ENCODE data around the gene SUSD6.
A peak's percentile ranks its signal among the peaks of the same experiment; 100 is the strongest.

Gene SUSD6

DNA sequence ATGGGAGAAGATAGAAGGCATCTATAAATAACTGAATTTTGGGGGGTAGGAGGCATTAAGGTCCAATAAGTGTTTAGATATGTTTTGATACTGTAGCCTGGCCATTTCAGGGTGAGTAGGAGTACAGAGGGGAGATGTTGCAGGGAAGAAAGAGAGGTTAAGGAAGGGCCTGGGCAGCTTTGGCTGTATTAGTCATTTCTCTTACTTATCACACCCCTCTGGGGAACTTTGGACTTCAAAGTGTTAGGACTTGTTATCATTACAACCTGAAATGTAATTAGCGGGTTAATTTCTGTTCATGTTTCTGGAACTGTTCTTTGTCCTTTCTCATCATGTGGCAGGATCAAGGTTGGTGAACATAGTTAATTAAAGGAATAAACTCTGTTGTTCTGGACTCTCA, 40.3 kb downstream of the SUSD6 start:
- Histone ChIP-seq H3K36me3 (replicated peaks; ENCODE audit: low read depth, low read length) (no peaks in the 10 kb centered on the region), H3K27ac (ENCODE audit: low read length) (no peak overlapping the region), H3K79me2 (ENCODE audit: low read length) (peaks cover 78% of the 10 kb centered on the region), H3K9ac (ENCODE audit: low read length) (no peak overlapping the region), H4K20me1 (ENCODE audit: insufficient read depth, low read length) (peaks cover 17% of the 10 kb centered on the region), H3K9me3 (ENCODE audit: insufficient read depth, low read length) (no peaks in the 10 kb centered on the region), H3K4me2 (ENCODE audit: low read length) (no peak overlapping the region), H3K4me3 (ENCODE audit: low read length) (no peak overlapping the region), H2AFZ (ENCODE audit: low read depth, low read length) (no peak overlapping the region), H3K4me1 (ENCODE audit: low read length) (peaks cover 37% of the 10 kb centered on the region), H3K27me3 (ENCODE audit: low read depth, low read length) (no peaks in the 10 kb centered on the region)
- TF ChIP-seq, protein P1, sequence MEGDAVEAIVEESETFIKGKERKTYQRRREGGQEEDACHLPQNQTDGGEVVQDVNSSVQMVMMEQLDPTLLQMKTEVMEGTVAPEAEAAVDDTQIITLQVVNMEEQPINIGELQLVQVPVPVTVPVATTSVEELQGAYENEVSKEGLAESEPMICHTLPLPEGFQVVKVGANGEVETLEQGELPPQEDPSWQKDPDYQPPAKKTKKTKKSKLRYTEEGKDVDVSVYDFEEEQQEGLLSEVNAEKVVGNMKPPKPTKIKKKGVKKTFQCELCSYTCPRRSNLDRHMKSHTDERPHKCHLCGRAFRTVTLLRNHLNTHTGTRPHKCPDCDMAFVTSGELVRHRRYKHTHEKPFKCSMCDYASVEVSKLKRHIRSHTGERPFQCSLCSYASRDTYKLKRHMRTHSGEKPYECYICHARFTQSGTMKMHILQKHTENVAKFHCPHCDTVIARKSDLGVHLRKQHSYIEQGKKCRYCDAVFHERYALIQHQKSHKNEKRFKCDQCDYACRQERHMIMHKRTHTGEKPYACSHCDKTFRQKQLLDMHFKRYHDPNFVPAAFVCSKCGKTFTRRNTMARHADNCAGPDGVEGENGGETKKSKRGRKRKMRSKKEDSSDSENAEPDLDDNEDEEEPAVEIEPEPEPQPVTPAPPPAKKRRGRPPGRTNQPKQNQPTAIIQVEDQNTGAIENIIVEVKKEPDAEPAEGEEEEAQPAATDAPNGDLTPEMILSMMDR (IDR thresholded peaks at IDR 0.05; ENCODE audit: low read depth, low read length) = no peak
- no peak for TF ChIP-seq EZH2phosphoT487 (IDR thresholded peaks at IDR 0.05; ENCODE audit: low read depth)

- H2AFZ ChIP-seq (ENCODE audit: low read depth, low read length) = no peak overlapping the region
Measured at GRCh38 chr14:69652942-69653684, 41.7 kb downstream of the SUSD6 start.

GRCh38 chr14:69654116-69654515, 42.7 kb downstream of the SUSD6 start:
- no peaks in the 10 kb centered on the region for H3K27me3 ChIP-seq (ENCODE audit: low read depth, low read length)
- H3K9ac ChIP-seq (ENCODE audit: low read length) = no peak overlapping the region
- peaks cover 58% of the 10 kb centered on the region for H3K79me2 ChIP-seq (ENCODE audit: low read length)
- H3K27ac ChIP-seq (ENCODE audit: low read length) = no peak overlapping the region
- H3K36me3 ChIP-seq (replicated peaks; ENCODE audit: low read depth, low read length) = peaks cover under 1% of the 10 kb centered on the region
- TF ChIP-seq EZH2phosphoT487 (IDR thresholded peaks at IDR 0.05; ENCODE audit: low read depth) = no peak
- TF ChIP-seq, protein P1 (IDR thresholded peaks at IDR 0.05; ENCODE audit: low read depth, low read length) = no peak
- H3K4me3 ChIP-seq (ENCODE audit: low read length) = no peak overlapping the region
- peaks cover 22% of the 10 kb centered on the region for H3K4me1 ChIP-seq (ENCODE audit: low read length)
- peaks cover 24% of the 10 kb centered on the region for H4K20me1 ChIP-seq (ENCODE audit: insufficient read depth, low read length)
- H2AFZ ChIP-seq (ENCODE audit: low read depth, low read length) = no peak overlapping the region
- no peak overlapping the region for H3K4me2 ChIP-seq (ENCODE audit: low read length)
- H3K9me3 ChIP-seq (ENCODE audit: insufficient read depth, low read length) = no peaks in the 10 kb centered on the region

More at GRCh38 chr14:69652942-69653684, 41.7 kb downstream of the SUSD6 start:
- H3K36me3 ChIP-seq (replicated peaks; ENCODE audit: low read depth, low read length) = no peaks in the 10 kb centered on the region
- no peaks in the 10 kb centered on the region for H3K27me3 ChIP-seq (ENCODE audit: low read depth, low read length)
- peaks cover 33% of the 10 kb centered on the region for H3K4me1 ChIP-seq (ENCODE audit: low read length)
- no peak for TF ChIP-seq EZH2phosphoT487 (IDR thresholded peaks at IDR 0.05; ENCODE audit: low read depth)
- TF ChIP-seq, protein P1 (IDR thresholded peaks at IDR 0.05; ENCODE audit: low read depth, low read length) = no peak
- H3K9ac ChIP-seq (ENCODE audit: low read length) = no peak overlapping the region
- no peak overlapping the region for H3K4me3 ChIP-seq (ENCODE audit: low read length)
- H4K20me1 ChIP-seq (ENCODE audit: insufficient read depth, low read length) = peaks cover 22% of the 10 kb centered on the region
- H3K27ac ChIP-seq (ENCODE audit: low read length) = peak overlapping the region; percentile 13; the same call in 1 of the 2 replicates
- H3K79me2 ChIP-seq (ENCODE audit: low read length) = peaks cover 68% of the 10 kb centered on the region
- H3K4me2 ChIP-seq (ENCODE audit: low read length) = peak overlapping the region; percentile 25
- H3K9me3 ChIP-seq (ENCODE audit: insufficient read depth, low read length) = no peaks in the 10 kb centered on the region

- Histone ChIP-seq H3K79me2 (ENCODE audit: low read length) (peaks cover 27% of the 10 kb centered on the region), H3K4me3 (ENCODE audit: low read length) (no peak overlapping the region), H4K20me1 (ENCODE audit: insufficient read depth, low read length) (peaks cover 27% of the 10 kb centered on the region), H3K9ac (ENCODE audit: low read length) (no peak overlapping the region), H3K36me3 (replicated peaks; ENCODE audit: low read depth, low read length) (peaks cover 12% of the 10 kb centered on the region), H3K4me2 (ENCODE audit: low read length) (no peak overlapping the region), H3K27me3 (ENCODE audit: low read depth, low read length) (no peaks in the 10 kb centered on the region), H3K27ac (ENCODE audit: low read length) (no peak overlapping the region), H3K9me3 (ENCODE audit: insufficient read depth, low read length) (no peaks in the 10 kb centered on the region), H3K4me1 (ENCODE audit: low read length) (peaks cover 9% of the 10 kb centered on the region), H2AFZ (ENCODE audit: low read depth, low read length) (no peak overlapping the region)
- TF ChIP-seq, protein P1 (IDR thresholded peaks at IDR 0.05; ENCODE audit: low read depth, low read length) = no peak
- TF ChIP-seq EZH2phosphoT487 (IDR thresholded peaks at IDR 0.05; ENCODE audit: low read depth) = no peak
Measured at GRCh38 chr14:69657950-69658355, 46.6 kb downstream of the SUSD6 start.

All from OCI-LY3 (cell line).